Fibroblast of lung (primary cell): ENCODE measurements around the gene PDE2A.

Source experiments
- CTCF ChIP-seq, 2 donors: IDR thresholded peaks in 1 of 2; conservative IDR thresholded peaks in 1 of 2; 1 replicate in 1 of 2; 2 replicates in 1 of 2; pipeline ENCODE4 v1.5.1; 2011 to 2012; ENCODE audit warnings: low read length in 2 of 2, control low read depth in 1 of 2, inconsistent platforms in 1 of 2, low read depth in 1 of 2, mild to moderate bottlenecking in 1 of 2
- EZH2 ChIP-seq: IDR thresholded peaks from 2 replicates; pipeline ENCODE4 v1.5.1; 2012; ENCODE audit warnings: low read length, control low read depth, mild to moderate bottlenecking; ENCODE audit errors: missing control alignments

DNA sequence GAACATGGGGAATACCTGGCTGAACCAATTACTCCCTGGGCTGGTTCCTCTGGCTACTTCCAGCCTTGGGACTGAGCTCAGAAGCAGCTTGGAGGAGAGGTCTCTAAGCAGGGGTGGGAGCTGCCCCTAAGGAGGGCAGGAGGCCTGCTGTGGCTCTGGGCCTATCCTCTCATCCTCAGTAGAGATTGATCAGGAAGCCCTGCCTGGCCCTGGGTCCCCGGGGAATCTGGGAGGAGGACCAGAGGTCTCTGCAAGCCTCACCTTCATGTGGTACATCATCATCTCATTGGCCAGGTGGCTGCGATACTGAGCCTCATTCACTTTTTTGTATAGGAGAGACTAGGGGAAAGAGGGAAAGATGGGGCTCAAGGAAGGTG is 91.1 kb downstream of the PDE2A start:
- TF ChIP-seq CTCF (conservative IDR thresholded peaks at IDR 0.05 in 1 of 2, IDR thresholded peaks at IDR 0.05 in 1 of 2; ENCODE audit: low read depth in 1 of 2, low read length in 2 of 2), result no peak
- TF ChIP-seq EZH2, result no peak
